T1000 (cell line): ENCODE data around the gene PPM1B.
"Not testable (repeated sequence)": the region's sequence is repeated elsewhere in the genome, so short reads cannot be mapped to it uniquely, and the experiment has no call there.

ENCODE experiments used
- DNase-seq: peaks from one replicate; lab custom pipeline; 2025; ENCODE audit warnings: mixed read lengths; lab: John Stamatoyannopoulos, UW

PPM1B gene

DNA sequence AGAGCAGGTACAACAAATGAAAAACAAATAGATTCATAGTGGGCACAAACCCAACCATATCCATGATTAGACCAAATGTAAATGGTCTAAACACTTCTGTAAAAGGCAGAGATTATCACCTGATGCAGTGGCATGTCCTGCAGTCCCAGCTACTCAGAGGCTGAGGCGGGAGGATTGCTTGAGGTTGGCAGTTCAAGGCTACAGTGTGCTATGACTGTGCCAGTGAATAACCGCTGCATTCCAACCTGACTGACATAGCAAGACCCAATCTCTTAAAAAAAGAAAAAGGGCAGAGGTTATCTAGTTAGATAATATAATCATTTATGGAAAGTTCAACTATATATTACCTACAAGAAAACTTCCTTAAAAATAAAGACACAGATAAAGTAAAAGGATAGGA is 85.3 kb downstream of the PPM1B start:
- DNase-seq: no peak

- not testable (repeated sequence) for DNase-seq
Measured at GRCh38 chr2:44255704-44256103, 87.0 kb downstream of the PPM1B start.

DNA sequence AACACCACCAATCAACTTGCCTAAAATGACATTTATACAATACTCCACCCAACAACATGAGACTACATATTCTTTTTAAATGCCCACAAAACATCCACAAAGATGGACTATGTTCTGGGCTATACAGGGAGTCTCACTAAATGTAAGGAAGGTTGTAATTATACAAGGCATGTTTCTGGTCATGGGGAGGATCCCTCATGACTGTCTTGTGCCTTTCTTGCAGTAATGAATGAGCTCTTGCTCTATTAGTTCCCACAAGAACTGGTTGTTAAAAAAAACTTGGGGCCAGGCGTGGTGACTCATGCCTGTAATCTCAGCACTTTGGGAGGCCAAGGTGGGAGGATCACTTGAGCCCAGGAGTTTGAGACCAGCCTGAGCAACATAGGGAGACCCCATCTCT is 89.1 kb downstream of the PPM1B start:
- DNase-seq: not testable (repeated sequence)

DNA sequence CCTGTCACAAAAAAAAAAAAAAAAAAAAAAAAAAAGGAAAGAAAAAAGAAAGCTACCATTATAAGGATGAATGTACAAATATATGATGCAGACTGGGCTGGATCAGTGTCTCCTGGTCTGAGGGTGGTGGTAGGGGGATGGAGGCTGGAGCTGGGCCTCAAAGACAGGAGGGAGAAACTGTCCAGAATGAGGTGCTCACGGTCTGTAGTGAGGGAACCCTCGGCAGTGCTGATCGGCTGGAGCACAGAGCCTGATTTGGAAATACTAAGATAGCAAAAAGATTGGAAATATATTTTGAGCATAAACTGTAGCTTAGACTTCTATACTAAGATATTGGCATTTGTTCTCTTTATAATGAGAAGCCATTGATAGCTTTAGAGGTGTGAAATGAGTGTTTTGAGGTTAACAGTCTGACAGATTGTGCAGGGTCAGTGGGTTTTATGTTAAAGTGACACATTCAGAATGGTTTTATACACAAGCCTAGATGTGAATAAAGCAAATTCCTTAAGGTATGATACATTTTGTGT is 98.7 kb downstream of the PPM1B start:
- no peak for DNase-seq

DNA sequence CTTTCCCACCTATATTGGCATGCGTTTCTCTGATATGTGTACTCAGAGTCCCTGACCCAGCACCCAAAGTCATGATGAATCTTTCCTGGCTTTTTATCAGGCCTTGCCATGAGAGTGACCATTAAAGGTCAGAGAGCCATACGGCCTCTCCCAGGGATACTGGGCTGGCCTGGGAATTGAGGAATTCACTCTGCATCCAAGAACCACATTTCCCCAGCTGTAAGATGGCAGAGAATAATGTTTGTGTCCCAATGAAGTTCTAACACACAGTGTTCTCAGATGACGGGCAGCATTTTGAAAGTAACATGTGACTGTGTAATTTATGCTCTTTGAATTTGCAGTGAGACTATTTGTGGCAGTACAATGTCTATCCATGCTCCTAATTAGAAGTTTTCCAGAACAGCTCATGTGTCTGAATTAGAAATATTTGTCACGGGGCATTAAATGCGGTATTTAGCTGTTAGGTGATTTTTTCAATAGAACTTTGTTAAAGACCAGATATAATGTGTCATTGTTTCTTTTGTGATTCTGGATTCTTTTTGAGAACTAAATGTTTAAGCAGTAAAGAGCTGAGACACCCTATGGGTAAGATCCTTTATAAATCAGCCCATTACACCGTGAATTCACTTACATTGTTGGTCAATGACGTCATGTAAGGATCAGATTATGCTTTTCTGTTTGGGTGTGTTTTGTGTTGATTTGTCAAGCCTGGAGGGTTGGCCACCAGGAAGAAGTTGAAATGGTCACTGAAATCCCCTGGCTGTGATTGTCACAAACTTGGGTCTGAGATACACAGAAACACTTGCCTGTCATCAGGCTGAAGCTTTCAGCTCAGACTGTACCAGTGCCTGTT is 99.3 kb downstream of the PPM1B start:
- no peak for DNase-seq

- no peak for DNase-seq
Measured at GRCh38 chr2:44269831-44270230, 101.2 kb downstream of the PPM1B start.

GRCh38 chr2:44271296-44271695 is 102.6 kb downstream of the PPM1B start:
- no peak for DNase-seq

DNA sequence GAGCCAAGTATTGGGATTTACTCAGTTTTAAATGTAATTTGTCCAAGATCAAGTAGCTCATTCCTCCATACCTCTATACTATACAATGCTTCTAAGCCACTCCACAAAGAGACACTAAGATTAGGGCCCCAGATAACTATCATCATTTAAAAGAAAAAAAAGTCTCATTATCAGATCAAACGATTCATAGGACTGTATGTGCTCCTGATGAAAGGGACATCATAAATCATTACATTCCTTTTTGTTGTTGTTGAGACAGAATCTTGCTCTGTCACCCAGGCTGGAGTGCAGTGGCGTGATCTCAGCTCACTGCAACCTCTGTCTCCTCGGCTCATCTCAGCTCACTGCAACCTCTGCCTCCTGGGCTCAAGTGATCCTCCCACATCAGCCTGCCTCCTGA is 104.4 kb downstream of the PPM1B start:
- no peak for DNase-seq

DNA sequence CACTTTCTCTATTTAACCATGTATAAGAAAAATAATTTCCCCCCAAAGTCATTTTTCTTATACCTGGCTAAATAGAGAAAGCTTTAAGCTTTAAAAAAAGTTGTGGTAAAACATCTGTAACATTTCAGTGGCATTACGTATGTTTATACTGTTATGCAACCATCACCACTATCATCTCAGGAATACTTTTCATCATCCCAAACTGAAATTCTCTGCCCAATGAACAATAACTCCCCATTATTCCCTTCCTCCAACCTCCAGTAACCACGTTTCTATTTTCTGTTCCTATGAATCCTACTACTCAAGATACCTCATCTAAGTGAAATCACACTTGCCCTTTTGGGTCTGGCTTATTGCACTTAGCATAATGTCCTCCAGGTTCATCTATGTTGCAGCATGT is 104.9 kb downstream of the PPM1B start:
- no peak for DNase-seq

- peak; percentile 9 for DNase-seq
Measured at GRCh38 chr2:44275927-44276303, 107.2 kb downstream of the PPM1B start.

GRCh38 chr2:44277541-44277940 is 108.9 kb downstream of the PPM1B start:
- DNase-seq: no peak

DNA sequence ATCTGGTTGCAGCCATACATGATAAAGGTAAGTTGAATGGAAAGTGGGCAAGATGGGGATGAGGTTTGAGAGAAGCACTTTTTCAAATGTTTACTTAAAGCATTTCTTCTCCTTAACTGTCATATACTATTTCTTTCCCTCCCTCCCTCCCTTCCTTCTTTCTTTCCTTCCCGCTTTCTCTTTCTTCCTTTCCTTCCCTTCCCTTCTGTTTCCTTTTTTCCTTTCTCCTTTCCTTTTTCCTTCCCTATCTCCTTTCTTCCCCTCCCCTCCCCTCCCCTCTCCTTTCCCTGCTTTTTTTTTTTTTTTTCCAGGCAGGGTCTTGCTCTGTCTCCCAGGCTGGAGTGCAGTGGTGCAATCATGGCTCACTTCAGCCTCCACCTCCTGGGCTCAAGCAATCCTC is 112.2 kb downstream of the PPM1B start:
- no peak for DNase-seq
